ENCODE results near the gene CCDC61.
A peak's percentile ranks its signal among the peaks of the same experiment; 100 is the strongest.

Gene CCDC61

GRCh38 chr19:46015687-46016425 is 20.6 kb downstream of the CCDC61 start:
- peak in 1 of 2 donors; percentile 12 for DNase-seq (ENCODE audit: low read depth in 2 of 2)

DNA sequence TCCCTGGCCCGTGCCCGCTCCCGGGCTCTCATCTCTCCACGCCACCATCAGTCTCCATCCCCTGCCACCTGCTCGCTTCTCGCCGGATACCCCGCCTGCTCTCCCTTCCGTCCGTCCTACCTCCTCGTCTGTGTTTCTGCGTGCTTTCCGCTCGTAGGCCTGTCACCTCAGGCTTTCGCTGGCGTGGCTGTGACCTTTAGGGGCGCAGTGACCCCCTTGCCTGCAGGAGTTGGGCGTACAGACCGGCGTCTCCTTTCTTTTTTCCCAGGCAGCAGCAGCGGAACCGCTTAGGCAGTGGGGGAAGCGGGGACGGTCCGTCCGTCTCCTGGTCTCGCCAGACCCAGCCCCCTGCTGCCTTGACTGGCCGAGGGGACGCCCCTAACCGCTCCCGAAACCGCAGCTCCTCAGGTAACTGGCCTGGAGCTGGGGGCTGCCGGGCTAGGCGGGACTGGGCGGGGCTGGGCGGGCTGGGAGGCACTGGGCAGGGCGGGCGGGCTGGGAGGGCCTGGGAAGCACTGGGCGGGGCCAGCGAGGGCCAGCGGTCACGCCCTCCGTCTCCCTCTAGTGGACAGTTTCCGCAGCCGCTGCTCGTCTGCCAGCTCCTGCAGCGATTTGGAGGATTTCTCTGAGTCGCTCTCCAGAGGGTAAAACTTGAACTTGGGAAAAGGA is 21.3 kb downstream of the CCDC61 start:
- DNase-seq (ENCODE audit: low read depth in 2 of 2), result peak; percentile 61 to 74

DNA sequence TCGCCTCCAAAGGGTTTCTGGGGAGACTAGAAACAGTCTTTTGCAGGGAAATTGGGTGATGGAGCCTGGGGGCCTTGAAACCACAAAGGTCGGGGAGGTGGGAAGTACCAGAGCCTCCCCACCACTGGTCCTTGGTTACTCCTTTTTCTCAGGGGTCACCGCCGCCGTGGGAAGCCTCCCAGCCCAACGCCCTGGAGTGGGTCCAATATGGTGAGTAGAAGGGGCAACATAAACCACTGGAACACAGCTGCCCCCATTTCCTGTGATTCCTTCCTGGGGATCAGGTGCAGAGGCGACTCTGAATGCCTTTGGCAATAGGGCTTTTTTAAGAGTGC is 21.8 kb downstream of the CCDC61 start:
- no peak for DNase-seq (ENCODE audit: low read depth in 2 of 2)

- no peak for DNase-seq (ENCODE audit: low read depth in 2 of 2)
These were observed 22.8 kb downstream of the CCDC61 start for GRCh38 chr19:46017874-46018675.

DNA sequence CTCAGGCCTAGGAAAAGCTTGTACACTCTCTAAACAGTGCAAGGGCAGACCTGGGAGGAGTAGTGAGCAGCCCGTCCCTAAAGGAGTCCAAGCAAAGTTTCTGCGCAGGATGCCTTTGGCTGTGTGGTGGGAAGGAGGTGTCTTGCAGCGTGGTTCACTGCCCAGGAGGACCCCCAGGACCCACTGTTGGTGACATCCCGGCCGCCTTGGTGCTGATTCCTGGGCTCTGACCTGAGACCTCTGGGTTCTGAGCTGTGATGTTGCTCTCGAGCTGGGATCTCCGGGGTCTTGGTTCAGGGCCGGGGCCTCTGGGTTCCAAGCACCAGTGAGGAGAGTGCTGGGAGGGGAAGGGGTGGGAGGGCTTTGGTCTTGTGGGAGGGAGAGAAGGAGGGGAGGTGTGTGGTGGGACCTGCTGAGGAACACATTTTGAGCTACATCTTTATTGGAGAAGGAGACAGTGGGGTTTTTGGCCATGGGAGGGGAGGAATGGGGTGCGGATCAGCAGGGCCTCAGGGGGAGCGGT is 23.5 kb downstream of the CCDC61 start:
- DNase-seq (ENCODE audit: low read depth in 2 of 2), result no peak

DNA sequence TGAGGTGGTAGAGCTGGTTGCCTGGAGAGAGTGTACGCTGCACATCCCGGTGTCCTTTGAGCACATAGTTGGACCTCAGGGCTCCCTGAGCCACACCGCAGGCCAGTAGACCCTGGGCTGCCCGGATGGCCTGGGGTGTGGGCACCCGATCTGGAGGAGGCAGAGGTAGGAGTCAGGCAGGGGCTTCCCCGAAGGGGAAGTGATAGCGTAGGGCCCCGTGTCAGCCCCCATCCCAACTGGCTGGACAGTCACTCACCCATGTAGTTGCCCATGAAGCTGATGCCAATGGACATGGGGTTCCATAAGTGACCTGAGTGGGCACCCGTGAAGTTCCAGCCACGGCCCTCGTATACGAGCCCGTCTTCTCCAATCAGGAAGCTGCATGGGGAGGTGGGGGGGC is 24.0 kb downstream of the CCDC61 start:
- no peak for DNase-seq (ENCODE audit: low read depth in 2 of 2)

- no peak for DNase-seq (ENCODE audit: low read depth in 2 of 2)
These were observed 25.5 kb downstream of the CCDC61 start for GRCh38 chr19:46020819-46021125.

DNA sequence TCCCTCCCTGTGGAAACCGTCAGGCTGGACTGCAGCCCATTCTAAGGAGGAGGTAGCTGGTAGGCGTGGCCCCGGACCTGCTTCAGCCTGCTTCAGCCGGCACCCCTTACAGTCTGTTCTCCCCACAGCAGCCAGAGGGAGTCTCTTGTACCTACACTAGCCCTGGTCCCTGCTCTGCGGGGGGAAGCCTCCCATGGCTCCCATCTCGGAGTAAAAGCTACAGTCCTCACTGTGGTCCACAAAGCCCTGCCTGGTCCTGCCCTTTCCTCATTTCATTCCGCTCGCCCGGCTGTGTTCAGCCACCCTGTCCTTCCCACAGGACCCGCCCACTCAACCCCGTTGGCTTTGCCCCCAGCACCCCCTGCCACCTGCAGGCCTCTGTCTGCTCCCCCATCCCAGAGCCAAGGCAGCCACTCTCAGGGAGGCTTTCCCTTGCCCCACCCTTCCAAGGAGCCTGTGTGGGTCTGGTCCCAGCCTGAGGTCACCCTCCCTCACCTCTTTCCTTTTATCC is 26.3 kb downstream of the CCDC61 start:
- no peak for DNase-seq (ENCODE audit: low read depth in 2 of 2)

DNA sequence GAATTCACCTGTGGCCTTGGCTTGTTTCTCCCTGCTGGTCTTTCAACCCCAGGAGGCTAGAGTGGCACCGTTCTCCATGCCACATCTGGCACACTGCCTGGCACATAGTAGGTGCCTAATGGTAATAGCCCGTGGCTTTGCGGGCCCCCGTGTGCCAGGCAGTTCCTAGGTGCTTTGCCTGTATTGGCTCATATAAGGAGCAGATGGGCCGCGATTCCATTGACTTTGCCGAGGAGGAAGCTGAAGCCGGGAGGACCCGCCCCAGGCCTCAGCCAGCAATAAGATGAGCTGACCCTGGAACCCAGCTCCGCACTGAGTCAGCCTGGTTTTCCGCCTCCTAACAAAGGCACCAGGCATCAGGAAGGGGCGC is 26.8 kb downstream of the CCDC61 start:
- DNase-seq (ENCODE audit: low read depth in 2 of 2), result no peak

- DNase-seq (ENCODE audit: low read depth in 2 of 2), result no peak
These were observed 27.4 kb downstream of the CCDC61 start, which contains the start of gene PGLYRP1 for GRCh38 chr19:46022431-46023310. PGLYRP1 (minus strand) TSS chr19:46023053; CDS start chr19:46023021, 32 bp downstream.

- DNase-seq (ENCODE audit: low read depth in 2 of 2), result no peak
These were observed 28.1 kb downstream of the CCDC61 start for GRCh38 chr19:46023311-46023779.

DNA sequence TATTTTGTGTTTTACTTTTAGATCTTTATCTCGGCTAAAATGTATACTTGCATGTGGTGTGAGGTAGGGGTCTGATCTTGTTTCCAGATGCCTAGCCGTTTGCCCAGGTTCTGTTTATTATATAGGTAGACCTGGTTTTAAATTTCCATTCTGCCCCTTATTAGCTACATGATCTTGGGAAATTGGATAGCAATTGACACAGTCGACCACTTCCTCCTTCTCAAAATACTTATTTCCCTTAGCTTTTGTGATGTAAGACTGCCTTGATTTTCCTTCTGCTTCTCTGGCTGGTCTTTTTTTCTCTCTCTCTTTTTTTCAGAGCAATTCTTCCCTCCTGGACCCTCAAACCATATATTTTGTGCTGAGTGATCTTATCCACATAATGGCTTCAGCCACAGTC is 30.6 kb downstream of the CCDC61 start:
- DNase-seq (ENCODE audit: low read depth in 2 of 2), result no peak

DNA sequence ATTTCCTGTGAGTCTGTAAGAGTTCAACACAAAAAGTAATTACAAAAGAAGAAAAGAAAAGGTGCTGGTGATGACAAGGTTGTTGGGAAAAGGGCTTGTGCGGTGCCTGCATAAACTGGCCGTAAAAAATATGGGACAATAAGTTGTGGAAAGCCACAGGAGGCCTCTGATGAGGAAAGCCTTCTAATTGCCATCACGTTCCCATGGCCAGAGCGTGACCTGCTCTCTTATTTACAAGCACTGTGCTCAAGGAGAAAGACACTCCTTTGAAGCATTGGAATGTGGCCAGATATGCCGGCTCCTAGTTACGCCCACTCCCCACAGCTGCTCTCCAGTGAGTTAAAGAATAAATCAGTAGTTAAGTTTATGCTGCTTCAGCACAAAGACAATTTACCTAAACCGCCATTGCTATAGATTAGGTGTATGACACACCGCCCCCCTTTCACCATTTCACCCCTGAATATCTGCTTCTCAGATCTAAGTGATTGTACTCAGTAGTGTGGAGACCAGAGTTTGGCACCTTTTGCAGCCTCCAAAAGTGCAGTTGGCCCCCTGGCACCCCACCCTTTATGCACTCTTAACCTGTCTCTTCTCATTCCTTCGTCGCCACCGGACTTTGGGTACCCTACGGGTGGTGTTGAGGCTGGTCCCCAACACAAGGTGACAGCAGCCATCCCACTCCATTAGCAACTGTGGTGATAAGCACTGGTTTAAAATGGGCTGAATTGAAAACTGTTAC is 35.7 kb downstream of the CCDC61 start:
- no peak for DNase-seq (ENCODE audit: low read depth in 2 of 2)

DNA sequence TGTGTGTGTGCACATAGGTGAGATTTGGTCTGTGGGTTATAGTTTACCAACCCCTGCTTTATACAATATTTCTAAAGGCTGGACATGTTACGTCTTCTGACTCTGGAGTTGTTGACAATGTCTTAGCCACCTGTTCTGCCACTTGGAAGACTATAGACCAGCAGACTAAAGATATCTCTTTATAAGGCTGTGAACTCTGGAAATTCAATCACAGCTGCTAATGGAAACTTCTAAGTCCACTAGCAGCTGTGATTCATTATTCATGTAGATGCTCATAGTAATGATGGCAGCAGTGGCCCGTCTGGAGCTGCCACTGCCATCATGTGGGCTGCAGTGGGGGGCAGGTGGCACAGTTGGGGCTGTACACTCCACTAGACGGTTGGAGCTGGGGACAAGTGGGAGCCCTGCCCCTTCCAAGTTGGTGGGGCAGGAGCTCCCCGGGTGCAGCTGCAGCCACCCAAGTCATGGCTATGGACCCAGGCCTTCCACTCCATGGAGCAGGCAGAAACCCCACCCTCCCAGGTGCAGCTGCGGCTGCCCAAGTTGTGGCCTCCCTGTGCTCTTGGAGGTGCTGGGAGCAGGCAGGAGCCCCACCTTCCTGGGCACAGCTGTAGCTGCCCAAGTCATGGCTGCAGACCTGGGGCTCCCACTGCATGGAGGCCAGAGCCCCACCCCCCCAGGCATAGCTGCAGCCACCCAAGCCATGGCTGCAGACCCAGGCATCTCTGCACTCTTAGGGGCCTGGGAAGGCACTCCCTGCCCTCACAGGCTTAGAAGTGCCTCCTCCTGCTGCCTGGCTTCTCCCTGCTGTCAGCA is 36.7 kb downstream of the CCDC61 start:
- no peak for DNase-seq (ENCODE audit: low read depth in 2 of 2)

- no peak for DNase-seq (ENCODE audit: low read depth in 2 of 2)
These were observed 37.3 kb downstream of the CCDC61 start for GRCh38 chr19:46032597-46033025.

GRCh38 chr19:46033401-46033800 is 38.1 kb downstream of the CCDC61 start:
- no peak for DNase-seq (ENCODE audit: low read depth in 2 of 2)

DNA sequence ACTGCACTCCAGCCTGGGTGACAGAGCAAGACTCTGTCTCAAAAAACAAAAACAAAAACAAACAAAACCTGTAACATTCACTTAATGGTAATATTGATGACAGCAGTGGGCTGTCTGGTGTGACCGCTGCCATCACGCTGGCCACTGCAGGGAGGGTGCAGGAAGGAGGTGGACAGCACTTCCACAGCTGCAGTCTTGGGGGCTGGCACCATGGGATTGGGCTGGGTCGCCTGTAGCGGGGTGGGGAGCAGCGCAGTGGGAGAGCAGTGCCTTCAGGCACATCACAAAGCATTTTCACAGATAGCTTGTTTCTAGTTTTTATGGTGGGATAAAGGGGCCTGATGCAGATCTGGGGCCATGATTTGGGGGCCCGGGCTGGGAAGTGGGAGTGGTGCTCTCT is 40.3 kb downstream of the CCDC61 start:
- DNase-seq (ENCODE audit: low read depth in 2 of 2), result no peak

- DNase-seq (ENCODE audit: low read depth in 2 of 2), result no peak
These were observed 40.9 kb downstream of the CCDC61 start for GRCh38 chr19:46035986-46036743.

- DNase-seq (ENCODE audit: low read depth in 2 of 2), result no peak
These were observed 41.5 kb downstream of the CCDC61 start for GRCh38 chr19:46036744-46037128.
